RKO (cell line): ENCODE data around the gene GRIP1.

Experiments used
- DNase-seq: peaks from one replicate; pipeline ENCODE4 v3.0.0-alpha.2; 2016; ENCODE audit warnings: low spot score

Gene GRIP1

DNA sequence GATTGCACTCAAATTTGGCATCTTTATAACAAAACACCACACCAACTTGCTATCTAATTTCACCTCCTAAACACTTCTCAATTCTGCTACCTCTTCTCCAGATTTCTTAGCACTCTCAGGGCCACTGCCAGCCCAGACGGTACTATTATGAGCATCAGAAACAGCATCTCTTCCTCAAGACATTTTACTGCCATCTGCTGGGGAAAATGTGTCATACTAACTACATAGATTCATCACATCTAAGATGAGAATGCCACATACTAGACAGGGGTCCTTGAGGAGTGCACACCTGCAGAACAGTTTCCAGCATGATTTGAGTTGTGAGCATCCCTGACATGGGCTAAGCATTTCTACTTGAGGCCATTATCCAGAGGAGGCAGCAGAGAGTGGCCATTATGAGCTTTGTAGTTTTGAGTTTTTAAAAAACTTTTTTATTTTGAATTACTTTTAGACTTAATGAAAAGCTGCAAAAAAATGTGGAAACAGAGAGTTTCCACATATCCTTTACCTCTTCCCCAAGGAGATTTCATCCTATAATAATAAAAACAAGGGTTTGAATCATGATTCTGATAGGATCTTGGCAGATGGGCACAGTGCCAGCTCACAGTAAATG, 15.1 kb upstream of the GRIP1 start:
- DNase-seq, result peak; percentile 81

DNA sequence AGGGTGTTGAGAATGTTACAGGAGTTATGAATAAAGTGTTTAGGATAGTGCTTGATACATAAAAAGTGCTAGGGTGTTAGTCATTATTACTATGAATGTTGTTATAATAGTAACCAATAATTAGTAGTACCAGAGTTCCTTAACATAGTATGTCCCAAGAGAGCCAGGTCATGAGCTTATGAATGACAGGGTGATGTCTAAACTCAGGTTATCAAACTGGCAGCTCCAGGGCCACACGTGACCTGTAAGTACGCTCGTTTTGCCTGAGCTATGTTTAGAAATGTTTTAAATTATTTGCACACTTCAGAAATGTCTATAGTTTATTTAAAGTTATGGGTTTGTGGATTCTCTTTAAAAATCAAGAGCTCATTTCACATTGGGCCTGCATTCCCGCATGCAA, 14.1 kb upstream of the GRIP1 start:
- no peak for DNase-seq

DNA sequence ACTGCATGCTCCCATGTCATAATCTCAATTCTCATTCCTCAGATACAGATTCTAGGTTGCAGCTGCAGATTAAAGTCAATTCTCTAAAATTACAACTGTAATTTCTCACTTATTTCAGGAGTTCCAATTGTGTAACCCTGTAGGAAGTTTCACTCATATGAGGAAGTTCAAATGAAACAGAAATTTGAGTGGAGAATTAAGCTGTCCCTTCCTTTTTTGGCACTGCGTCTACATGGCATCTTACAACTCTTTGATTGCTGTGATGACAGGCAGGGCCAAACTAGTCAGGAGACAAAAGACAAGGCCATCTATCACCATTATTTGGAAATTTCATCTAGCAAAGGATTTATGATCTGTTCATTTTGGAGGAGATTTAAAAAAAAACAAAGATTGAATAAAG, 13.3 kb upstream of the GRIP1 start:
- no peak for DNase-seq

DNA sequence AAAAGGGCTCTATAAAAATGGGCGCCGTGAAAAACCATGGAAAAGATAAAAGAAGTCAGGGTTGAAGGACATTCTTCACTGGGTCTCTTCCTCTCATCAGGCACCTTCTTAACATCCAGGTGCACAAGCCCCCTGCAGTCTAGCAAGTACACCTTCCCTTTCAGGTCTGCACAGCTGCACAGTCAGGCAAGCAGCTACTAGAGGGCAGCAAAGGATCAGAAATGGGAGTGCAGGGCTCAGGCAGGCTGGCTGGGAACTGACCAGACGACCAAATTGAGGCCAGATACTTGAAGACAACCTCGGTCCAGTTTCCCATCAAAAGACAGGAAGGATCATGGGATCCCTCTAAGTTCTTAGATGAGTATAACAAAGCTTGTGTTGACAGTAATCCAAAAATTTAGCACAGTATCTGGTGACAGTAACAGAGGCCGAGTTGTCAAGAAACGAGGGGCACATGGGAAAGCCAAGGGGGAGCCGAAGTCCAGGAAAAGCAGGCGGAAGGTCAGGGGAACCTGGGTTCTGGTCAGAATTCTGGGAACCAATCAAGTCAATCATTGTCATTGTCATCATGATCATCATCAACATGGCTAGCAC, 10.1 kb upstream of the GRIP1 start:
- DNase-seq, result peak; percentile 65

DNA sequence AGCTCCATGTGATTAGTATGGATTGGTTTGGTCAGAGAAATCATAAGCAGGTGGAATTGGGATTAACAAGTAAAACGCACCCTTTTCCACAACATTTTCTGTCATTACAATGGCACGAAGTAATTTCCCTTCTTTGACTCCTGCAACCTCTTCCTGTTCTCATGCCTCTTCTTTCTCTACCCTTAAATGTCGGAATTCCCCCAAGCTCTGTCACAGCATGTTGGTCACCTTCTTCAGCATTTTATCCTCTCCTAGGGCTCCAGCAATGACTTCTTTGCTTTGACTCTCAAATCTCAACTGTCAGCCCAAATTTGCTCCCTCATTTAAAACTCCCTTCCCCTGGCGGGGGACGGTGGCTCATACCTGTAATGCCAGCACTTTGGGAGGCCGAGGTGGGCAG, 5.3 kb upstream of the GRIP1 start:
- no peak for DNase-seq

DNA sequence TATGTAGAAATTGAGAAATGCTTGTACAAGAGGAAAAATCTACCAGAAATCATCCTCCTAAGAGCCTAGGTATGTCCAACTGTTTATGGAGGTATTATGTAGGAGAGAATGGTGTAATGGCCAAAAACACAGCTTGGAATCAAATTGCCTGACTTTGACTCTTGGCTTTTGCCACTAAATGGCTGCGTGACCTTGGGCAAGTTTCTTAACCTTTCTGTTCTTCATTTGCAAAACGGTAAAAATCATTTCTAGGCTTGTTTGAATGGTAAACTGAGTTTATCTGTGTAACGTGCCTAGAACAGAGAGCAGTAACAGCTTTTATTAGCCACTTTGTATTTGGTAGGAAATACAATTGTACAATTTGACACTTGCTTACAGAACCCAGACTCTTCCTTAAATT, 4.9 kb upstream of the GRIP1 start:
- no peak for DNase-seq

DNA sequence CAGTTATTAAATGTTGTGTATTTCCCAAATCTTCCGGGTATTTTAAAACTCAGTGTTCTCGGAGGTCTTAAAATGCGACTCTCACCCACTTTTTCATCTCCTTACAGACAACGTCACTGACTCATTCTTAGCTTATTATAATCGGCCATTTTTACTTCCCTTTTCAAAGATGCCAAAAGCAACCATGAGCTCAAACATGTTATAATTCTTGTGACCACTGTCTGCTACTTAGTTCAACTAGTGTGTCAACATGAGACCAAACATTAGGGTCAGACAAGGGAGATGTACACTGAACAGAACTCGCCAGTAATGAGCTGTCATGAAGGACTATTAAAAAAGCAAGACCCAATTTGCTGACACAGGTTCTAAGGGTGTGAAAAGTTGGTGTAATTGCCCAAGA, 4.2 kb upstream of the GRIP1 start:
- DNase-seq, result no peak

DNA sequence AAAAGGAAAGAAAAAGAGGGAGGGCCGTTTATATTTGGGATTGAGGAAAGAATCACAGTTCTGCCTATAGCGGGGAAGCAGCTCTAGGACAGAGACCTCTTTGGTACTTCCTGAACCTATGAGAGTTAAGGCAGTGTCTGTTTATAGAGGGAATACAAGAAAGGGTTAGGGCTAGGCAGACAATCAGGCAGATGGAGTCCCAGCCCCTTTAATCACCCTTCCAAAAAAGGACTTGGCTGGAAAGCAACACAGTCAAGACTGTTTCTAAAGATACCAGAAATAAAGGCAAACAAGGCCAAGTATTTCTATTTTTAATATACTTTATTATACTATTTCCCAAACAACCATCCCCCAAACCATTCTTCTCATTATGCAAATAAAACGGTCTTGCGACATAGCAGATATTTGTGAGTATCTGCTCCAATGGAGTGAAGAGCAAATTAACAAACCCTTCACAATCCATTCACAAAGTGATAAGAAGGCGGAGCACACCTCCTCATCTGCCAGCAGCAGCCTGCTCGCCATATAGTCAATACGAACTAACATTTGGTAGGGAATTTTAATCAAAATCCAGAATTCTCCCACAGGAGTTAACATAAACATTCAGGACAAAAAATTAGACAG, 697 bp upstream of the GRIP1 start:
- no peak for DNase-seq

DNA sequence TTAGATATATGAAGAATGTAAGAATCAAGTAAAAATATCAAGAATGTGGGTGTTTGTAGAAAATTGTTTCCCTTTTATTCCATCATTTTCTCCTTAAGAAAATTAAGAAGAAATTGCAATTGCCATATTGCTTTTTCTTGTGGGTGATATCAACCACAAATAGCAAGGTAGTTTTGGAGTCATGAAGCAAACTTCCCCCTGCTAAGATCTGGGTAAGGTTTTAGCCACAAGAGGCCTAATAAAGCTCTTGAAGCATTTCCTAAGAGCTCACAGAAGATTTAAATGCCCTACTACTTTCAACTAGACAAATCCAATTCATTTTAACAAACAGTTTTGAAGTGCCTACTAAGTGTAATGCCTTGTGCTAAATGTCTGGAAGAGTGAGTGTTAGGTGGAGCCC, 2.6 kb downstream of the GRIP1 start:
- no peak for DNase-seq

DNA sequence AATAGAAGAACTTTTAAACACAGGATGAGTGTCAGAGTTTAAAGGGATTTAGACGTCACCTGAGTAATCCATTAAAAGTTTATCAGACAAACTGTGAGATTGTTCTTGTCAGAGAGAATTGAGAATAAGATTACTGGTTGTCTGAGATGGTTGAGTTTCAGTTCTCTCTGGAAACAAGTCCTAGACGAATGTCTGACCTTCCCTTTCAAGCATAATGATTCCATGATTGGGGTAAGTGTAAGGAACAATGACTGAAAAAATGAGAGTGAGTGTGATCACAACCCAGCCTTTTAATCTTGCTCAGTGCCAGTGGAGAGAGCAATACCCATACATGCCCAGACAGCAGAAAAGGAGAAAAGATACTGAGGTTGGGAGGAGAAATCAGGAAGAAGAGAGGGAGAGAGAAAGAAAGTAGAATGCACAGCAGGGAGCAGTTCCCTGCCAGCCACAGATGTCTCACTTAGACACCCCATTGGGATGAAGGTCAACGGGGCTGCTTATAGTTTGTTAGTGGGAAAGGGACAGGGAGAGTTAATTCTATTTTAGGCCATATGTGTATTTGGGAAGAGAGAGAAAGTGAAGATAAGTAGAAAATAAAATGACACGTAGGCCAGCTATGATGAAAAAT, 4.3 kb downstream of the GRIP1 start:
- no peak for DNase-seq

DNA sequence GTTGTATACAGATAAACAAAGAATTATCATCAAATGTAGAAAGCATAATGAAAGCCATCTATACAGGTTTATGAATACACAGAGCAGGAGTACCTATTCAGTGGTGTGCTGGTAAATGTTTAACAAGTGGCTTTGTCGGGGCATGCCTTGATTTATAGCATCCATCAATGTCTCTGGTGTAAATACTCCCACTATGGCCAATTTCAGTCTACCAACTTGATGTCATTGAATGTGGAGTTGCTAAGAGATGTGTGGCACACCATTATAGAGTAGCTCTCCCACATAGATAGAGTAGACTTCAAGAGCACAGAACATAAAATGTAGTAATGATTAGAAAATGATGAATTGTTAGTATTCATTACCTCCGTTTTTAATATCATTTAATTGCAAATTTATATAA, 9.3 kb downstream of the GRIP1 start:
- no peak for DNase-seq

DNA sequence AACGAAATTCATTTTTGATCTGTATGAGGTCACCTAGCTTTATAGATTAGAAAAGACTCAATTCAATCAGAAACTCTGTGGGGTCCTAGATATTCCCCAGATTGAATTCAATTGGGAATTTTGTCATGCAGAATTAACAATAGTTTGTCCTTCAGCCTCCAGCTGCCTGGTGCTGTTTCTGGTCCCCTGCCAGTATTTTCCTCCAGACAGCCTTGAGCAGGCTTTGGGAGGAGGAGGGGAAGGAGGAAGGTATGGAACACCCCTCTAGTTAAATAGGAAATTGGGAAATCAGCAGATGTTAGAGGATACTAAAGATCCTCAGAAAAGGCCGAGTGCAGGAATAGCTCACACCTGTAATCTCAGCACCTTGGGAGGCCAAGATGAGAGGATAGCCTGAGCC, 10.6 kb downstream of the GRIP1 start:
- DNase-seq, result no peak

DNA sequence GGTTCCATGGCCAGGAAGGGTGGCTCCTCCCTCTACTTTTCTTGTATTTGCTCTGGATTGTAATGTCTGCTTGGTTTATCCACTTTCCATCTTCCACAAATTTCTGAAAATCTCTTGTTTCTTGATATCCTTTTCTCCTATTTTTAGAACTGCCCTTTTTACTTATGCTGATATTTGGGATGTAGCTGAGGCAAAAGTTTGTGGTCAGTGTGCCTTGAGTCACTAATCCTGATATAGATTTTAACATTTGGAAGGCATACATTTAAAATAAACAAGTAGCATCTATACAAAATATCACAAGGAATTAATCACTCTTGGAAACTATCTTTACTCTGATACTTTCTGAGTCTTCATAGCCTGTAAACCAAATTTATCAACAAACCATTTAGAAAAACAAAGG, 11.0 kb downstream of the GRIP1 start:
- DNase-seq, result no peak

DNA sequence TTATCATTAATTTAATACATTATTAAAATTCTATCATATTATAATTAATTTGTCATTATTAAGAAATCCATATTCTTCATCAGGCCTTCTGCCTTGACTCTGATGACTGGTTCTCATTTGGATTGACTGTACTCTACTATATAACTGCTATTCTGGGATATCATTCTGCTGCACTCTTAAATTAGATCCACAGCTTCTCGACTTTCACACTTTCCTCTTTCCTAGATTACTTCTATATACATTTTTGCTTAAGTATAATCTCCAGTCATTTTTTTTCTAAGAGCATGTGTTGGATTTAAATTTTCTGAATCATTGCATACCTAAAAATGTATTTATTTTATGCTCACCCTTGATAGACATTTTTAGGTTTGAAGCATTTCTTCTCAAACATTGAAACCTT, 12.4 kb downstream of the GRIP1 start:
- DNase-seq, result no peak

DNA sequence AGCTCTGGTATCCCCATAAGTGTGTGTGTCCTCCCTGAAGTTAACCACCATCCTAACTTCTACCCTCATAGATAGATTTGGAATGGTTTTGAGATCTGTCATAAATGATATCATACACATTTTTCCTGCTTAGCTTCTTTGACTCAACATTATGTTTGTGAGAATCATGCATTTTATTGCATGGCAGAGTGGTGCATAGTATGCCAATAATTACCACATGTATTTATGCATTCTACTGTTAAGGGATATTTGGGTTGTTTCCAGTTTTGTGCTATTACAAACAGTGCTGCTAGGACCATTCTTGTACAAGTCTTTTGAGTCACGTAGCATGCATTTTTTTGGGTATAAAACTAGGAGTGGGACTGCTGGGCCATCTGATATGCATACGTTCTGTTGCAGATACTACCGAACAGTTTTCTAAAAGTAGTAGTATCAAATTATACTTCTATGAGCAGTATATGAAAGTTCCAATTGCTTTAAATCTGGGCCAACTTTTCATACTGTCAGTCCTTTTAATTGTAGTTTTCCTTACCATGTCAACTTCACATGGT, 13.4 kb downstream of the GRIP1 start:
- DNase-seq, result peak; percentile 5

DNA sequence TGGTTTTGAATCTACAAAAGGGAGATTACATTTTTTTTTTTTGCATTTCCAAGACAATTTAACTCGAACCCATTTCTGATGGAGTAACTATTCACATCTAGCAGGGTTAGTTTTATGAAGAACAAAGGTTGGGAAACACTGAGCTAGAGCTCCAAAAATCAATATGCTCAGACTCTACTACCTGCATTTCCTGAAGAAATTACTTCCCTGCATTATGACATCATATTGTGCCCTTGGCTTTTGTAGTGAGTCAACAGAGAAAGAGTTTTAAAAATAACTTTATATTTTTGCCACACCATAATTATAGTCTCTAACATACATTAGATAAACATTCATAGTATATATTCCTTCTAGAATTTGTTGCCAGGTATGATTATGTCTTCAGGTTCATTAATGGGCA, 14.8 kb downstream of the GRIP1 start:
- no peak for DNase-seq

DNA sequence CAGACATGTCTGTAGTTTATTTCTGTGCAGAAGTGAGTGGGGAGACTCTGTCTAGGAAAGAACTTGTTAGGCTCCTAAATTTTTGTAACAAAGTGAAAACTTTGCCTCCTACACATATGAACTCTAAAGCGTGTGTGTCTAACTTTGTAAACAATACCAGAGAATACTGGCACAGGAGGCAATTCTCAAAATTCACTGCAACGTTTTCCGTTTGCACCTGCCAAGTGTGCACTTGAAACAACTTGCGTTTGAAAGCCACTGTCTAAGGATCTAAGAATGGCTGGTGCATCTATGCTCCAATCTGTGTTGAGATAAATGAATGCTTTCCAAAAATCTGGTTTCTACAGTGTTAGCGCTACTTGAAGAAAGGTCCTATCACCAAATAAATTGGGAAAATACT, 15.3 kb downstream of the GRIP1 start:
- no peak for DNase-seq

DNA sequence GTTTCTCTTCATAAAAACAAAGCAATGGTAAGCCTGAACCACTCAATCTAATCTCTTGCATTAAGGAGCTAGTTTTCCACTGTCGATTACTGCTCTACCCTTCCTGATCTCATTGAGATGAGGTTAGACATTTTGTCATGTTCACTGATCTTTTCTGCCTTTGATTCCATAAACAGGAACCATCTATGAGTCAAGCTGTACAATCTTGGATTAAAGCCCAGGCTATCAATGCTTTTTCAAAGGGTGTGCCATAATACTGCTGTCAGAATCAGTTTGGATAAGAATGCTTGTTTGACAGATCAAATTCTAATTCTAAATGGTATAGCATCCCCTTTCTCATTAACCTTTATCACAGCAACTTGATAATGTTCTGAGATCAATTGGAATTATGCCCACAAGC, 16.1 kb downstream of the GRIP1 start:
- DNase-seq, result no peak

DNA sequence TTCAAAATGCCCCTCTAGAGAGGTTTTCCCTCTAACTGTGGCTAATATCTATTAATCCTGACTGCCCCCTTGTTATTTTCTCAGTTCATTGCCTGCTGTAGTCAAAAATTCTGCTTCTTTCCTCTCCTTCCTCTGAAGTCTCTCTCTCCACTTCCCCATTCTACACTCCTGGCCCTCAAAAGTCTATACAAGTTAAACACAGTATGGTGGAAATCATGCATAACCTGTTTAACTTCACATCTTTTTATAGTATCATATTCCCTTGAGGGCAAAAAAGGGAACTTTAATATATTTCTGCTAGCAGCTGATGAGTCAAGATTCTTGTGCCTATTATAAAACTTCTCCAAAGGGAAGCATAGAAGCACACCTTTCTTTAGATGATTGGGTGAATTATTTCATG, 16.7 kb downstream of the GRIP1 start:
- no peak for DNase-seq

DNA sequence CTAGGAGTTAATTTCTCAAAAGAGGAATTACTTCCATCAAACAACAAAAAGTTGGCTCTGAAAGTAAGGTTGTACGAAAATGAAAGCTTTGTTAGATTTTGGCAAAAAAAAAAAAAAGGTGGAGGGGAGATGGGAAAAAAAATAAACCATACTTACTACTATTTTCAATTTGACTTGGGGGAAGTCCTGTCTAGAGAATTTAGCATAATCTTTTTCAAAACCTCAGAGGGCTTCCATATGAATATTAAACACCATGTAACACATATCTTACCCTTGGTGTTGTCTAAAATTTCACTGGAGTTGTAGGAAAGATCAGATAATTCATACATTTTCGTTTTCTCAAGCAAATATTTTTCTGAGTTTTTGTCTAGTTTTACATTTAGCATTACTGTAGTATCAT, 17.5 kb downstream of the GRIP1 start:
- DNase-seq, result no peak

DNA sequence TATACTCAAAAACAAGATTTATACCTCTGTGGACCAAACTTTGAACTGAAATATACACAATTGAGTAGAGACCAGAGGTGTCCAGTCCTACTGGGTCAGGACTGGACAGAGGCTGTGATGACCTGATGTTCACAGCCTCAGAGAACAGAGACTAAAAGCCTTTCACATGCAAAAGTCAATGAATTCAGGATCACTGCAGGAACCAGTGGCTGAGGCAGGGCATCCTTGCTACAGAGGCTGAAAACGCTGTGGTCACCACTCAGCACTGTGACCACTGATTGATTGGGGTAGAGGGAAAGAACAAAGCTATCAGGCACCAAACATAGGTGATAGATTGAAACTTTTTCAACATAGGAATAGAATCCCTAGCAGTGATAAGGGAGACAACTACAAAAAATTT, 25.1 kb downstream of the GRIP1 start:
- DNase-seq, result no peak

DNA sequence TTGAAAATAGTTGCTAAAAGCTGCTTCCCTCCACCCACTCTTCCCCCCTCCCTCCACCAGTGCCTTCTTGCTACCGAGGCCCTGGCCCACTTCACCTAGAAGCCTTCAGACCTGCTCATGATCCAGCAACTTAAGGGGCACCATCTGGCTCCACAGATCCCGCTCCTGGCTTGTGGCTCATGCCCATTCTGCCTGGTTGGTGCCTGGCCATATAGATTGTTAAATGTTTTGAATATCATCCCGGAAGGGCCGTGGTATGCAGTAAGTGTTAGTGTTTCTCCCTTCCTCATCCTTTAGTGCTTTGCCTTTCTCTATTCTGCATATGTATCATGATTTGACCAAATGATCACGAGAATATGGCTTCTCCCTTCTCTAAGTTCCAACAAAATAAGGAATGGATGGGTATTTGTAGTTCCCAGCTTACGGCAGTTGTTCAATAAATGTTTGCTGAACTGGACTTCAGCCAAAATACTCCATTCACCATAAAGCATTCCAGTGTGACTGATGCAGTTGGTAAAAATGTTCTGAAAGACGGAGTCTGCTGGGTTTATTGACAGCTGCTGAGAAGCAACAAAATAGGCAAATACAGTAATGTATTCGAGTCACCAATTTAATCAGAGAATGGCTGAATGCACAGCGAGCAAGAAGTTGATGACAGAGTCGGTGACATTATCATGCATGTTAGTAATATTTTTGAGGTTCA, 30.7 kb downstream of the GRIP1 start:
- DNase-seq, result no peak
